ENCODE results near the gene S100A9. TPM values are rescaled to one million over a fixed set of nuclear protein-coding genes. Genes with fewer than 3 reads are reported as not detected.
"Not testable (repeated sequence)": the region's sequence is repeated elsewhere in the genome, so short reads cannot be mapped to it uniquely, and the experiment has no call there.

Gene S100A9
- polyA plus RNA-seq, 5 donors: 17.9 to 33.5 (median 28.3) TPM

- DNase-seq: not testable (repeated sequence)
Observed at GRCh38 chr1:153405825-153406599, 48.4 kb downstream of the S100A9 start.

GRCh38 chr1:153407274-153407673 is 49.6 kb downstream of the S100A9 start:
- DNase-seq: not testable (repeated sequence)

Other genes with a start within 250 kb of the S100A9 start
- under 1 TPM in 3 of 5 donors, not detected in 2; 0.43 to 0.70 (median 0.64) TPM for gene SPRR2F, start 244.3 kb upstream of the S100A9 start, polyA plus RNA-seq (ENCODE audit: insufficient read depth in 1 of 5, insufficient read length in 5 of 5, low replicate concordance in 1 of 5)
- gene SPRR2G, start 207.0 kb upstream of the S100A9 start, polyA plus RNA-seq (ENCODE audit: insufficient read depth in 1 of 5, insufficient read length in 5 of 5, low replicate concordance in 1 of 5): not detected
- not detected for gene LELP1, start 154.4 kb upstream of the S100A9 start, polyA plus RNA-seq (ENCODE audit: insufficient read depth in 1 of 5, insufficient read length in 5 of 5, low replicate concordance in 1 of 5)
- not detected for gene PRR9, start 140.3 kb upstream of the S100A9 start, polyA plus RNA-seq (ENCODE audit: insufficient read depth in 1 of 5, insufficient read length in 5 of 5, low replicate concordance in 1 of 5)
- not detected for gene LORICRIN, start 98.2 kb upstream of the S100A9 start, polyA plus RNA-seq (ENCODE audit: insufficient read depth in 1 of 5, insufficient read length in 5 of 5, low replicate concordance in 1 of 5)
- gene PGLYRP3, start 44.9 kb upstream of the S100A9 start, polyA plus RNA-seq (ENCODE audit: insufficient read depth in 1 of 5, insufficient read length in 5 of 5, low replicate concordance in 1 of 5): not detected
- gene PGLYRP4, start 9.0 kb upstream of the S100A9 start, polyA plus RNA-seq (ENCODE audit: insufficient read depth in 1 of 5, insufficient read length in 5 of 5, low replicate concordance in 1 of 5): not detected
- gene S100A12, start 17.8 kb downstream of the S100A9 start, polyA plus RNA-seq (ENCODE audit: insufficient read depth in 1 of 5, insufficient read length in 5 of 5, low replicate concordance in 1 of 5): 1 to 10 TPM; 1.2 to 3.8 (median 3.0) TPM
- gene S100A8, start 33.2 kb downstream of the S100A9 start, polyA plus RNA-seq (ENCODE audit: insufficient read depth in 1 of 5, insufficient read length in 5 of 5, low replicate concordance in 1 of 5): 10 to 100 TPM; 12.1 to 30.7 (median 22.1) TPM
- not detected for gene S100A7A, start 58.7 kb downstream of the S100A9 start, polyA plus RNA-seq (ENCODE audit: insufficient read depth in 1 of 5, insufficient read length in 5 of 5, low replicate concordance in 1 of 5)
- gene S100A7, start 102.8 kb downstream of the S100A9 start, polyA plus RNA-seq (ENCODE audit: insufficient read depth in 1 of 5, insufficient read length in 5 of 5, low replicate concordance in 1 of 5): not detected
- 100 to 1,000 TPM; 138 to 297 (median 187) TPM for gene S100A6, start 178.1 kb downstream of the S100A9 start, polyA plus RNA-seq (ENCODE audit: insufficient read depth in 1 of 5, insufficient read length in 5 of 5, low replicate concordance in 1 of 5)
- gene S100A5, start 183.1 kb downstream of the S100A9 start, polyA plus RNA-seq (ENCODE audit: insufficient read depth in 1 of 5, insufficient read length in 5 of 5, low replicate concordance in 1 of 5): under 1 TPM in 1 of 5 donors, not detected in 4; 0.23 TPM
- gene S100A4, start 188.0 kb downstream of the S100A9 start, polyA plus RNA-seq (ENCODE audit: insufficient read depth in 1 of 5, insufficient read length in 5 of 5, low replicate concordance in 1 of 5): 10 to 100 TPM; 15.9 to 32.6 (median 19.9) TPM
- under 1 TPM in 2 of 5 donors, not detected in 3; 0.21 to 0.66 TPM for gene S100A3, start 191.4 kb downstream of the S100A9 start, polyA plus RNA-seq (ENCODE audit: insufficient read depth in 1 of 5, insufficient read length in 5 of 5, low replicate concordance in 1 of 5)
- gene S100A2, start 208.0 kb downstream of the S100A9 start, polyA plus RNA-seq (ENCODE audit: insufficient read depth in 1 of 5, insufficient read length in 5 of 5, low replicate concordance in 1 of 5): 1 to 10 TPM in 3 of 5 donors, under 1 TPM in 2; 0.69 to 1.8 (median 1.2) TPM